Measurements from ENCODE around the gene SPATS2L. TPM values are rescaled to one million over a fixed set of nuclear protein-coding genes. Genes with fewer than 3 reads are reported as not detected.

Gene SPATS2L
- total and polyA plus RNA-seq, 2 of the 13 experiments (the other 11 are each of a cell fraction or from before 2014, with no cell fraction given), result 154 to 212 TPM

DNA sequence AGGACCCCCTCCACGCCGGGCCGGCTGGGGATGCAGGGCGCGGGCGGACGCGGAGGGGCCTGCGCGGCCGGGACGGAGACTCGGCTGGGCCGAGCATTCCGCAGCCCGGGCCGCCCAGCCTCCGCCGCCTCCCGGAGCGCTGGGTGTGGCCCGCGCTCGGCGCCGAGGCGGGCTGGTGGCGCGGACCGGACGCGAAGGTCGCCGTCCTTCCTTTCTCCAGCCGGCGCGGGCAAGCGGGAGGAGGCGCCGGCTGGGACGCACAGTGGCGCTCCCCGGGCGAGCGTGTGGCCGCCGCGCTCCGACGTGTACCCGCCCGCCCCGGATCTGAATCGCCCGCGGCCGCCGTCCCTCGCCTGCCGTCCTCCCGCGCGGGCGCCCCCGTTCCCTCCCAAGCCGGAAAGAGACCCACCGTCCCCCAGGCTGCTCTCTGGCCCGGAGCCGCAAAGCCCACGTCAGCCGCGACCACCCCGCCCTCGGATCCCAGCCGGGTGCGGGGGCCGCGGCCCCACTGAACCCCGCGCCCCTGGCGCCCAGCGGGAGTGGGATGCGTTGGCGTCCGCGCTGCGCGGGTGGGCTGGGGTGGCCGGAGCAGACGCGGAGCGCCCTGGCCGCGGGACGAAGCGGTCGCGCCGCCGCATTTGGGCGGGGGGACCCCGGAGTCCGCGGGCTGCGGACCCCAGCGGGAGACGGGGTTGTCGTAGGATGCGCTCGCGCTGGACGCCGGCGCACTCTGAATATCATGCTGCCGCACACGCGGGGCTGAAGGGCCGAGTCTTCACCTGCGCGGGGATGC lies 634 bp downstream of the SPATS2L start (continued):
- TF ChIP-seq KLF12 (CRISPR knock-in tag; IDR thresholded peaks at IDR 0.05; ENCODE audit: borderline replicate concordance), result no peak
- TF ChIP-seq ZBTB42 (CRISPR knock-in tag; IDR thresholded peaks at IDR 0.05), result 0 out of 2 replicates have a peak, but pooled peaks have one; percentile 30
- no peak for TF ChIP-seq ZNF496 (CRISPR knock-in tag; IDR thresholded peaks at IDR 0.05; ENCODE audit: insufficient replicate concordance)
- no peak for TF ChIP-seq ZNF598 (CRISPR knock-in tag; IDR thresholded peaks at IDR 0.05; ENCODE audit: borderline replicate concordance)
- TF ChIP-seq ZFY (CRISPR knock-in tag; IDR thresholded peaks at IDR 0.05), result peak; percentile 31
- 0 out of 2 replicates have a peak, but pooled peaks have one; percentile 17 for TF ChIP-seq CCDC6 (CRISPR knock-in tag; IDR thresholded peaks at IDR 0.05)
- no peak for TF ChIP-seq ZNF337 (CRISPR knock-in tag; IDR thresholded peaks at IDR 0.05; ENCODE audit: borderline replicate concordance, low read depth)
- no peak for TF ChIP-seq SNRNP70 (IDR thresholded peaks at IDR 0.05; ENCODE audit: low read depth, low read length)
- TF ChIP-seq ZNF550 (CRISPR knock-in tag; IDR thresholded peaks at IDR 0.05; ENCODE audit: borderline replicate concordance), result 0 out of 2 replicates have a peak, but pooled peaks have one; percentile 38
- no peak for TF ChIP-seq SMAD1 (CRISPR knock-in tag; IDR thresholded peaks at IDR 0.05; ENCODE audit: borderline replicate concordance, low read depth)
- TF ChIP-seq IKZF1 (IDR thresholded peaks at IDR 0.05), result no peak
- TF ChIP-seq SAP130 (CRISPR knock-in tag; IDR thresholded peaks at IDR 0.05; ENCODE audit: low read depth), result peak; percentile 47
- TF ChIP-seq, protein P1, sequence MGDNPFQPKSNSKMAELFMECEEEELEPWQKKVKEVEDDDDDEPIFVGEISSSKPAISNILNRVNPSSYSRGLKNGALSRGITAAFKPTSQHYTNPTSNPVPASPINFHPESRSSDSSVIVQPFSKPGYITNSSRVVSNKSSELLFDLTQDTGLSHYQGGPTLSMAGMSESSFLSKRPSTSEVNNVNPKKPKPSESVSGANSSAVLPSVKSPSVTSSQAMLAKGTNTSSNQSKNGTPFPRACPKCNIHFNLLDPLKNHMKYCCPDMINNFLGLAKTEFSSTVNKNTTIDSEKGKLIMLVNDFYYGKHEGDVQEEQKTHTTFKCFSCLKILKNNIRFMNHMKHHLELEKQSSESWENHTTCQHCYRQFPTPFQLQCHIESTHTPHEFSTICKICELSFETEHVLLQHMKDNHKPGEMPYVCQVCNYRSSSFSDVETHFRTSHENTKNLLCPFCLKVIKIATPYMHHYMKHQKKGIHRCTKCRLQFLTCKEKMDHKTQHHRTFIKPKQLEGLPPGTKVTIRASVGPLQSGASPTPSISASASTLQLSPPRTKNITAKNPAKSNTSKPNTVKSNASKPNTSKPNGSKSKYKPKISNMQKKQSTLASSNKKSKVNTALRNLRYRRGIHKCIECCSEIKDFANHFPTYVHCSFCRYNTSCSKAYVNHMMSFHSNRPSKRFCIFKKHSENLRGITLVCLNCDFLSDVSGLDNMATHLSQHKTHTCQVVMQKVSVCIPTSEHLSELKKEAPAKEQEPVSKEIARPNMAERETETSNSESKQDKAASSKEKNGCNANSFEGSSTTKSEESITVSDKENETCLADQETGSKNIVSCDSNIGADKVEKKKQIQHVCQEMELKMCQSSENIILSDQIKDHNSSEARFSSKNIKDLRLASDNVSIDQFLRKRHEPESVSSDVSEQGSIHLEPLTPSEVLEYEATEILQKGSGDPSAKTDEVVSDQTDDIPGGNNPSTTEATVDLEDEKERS (CRISPR knock-in tag; IDR thresholded peaks at IDR 0.05), result no peak
- no peak; the same call in 1 of the 2 replicates for TF ChIP-seq ZNF564 (CRISPR knock-in tag; IDR thresholded peaks at IDR 0.05)
- TF ChIP-seq, protein P2, sequence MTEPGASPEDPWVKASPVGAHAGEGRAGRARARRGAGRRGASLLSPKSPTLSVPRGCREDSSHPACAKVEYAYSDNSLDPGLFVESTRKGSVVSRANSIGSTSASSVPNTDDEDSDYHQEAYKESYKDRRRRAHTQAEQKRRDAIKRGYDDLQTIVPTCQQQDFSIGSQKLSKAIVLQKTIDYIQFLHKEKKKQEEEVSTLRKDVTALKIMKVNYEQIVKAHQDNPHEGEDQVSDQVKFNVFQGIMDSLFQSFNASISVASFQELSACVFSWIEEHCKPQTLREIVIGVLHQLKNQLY (CRISPR knock-in tag; IDR thresholded peaks at IDR 0.05), result peak; percentile 29; the same call in 1 of the 2 replicates
- TF ChIP-seq FOXM1 (CRISPR knock-in tag; IDR thresholded peaks at IDR 0.05), result no peak
- TF ChIP-seq KLF6 (CRISPR knock-in tag; IDR thresholded peaks at IDR 0.05), result peak; percentile 50; the same call in 1 of the 2 replicates
- TF ChIP-seq GLI4 (CRISPR knock-in tag; IDR thresholded peaks at IDR 0.05; ENCODE audit: borderline replicate concordance), result 0 out of 2 replicates have a peak, but pooled peaks have one; percentile 46
- TF ChIP-seq ZKSCAN1 (IDR thresholded peaks at IDR 0.05; ENCODE audit: low read length), result no peak
- TF ChIP-seq, protein P3, sequence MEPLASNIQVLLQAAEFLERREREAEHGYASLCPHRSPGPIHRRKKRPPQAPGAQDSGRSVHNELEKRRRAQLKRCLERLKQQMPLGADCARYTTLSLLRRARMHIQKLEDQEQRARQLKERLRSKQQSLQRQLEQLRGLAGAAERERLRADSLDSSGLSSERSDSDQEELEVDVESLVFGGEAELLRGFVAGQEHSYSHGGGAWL (CRISPR knock-in tag; IDR thresholded peaks at IDR 0.05), result peak; percentile 19; the same call in 1 of the 2 replicates
- no peak for TF ChIP-seq BHLHE40 (IDR thresholded peaks at IDR 0.05; ENCODE audit: low read length)
- TF ChIP-seq ZBTB7B (CRISPR knock-in tag; IDR thresholded peaks at IDR 0.05), result peak; percentile 50; the same call in 1 of the 2 replicates
- TF ChIP-seq, protein P4, sequence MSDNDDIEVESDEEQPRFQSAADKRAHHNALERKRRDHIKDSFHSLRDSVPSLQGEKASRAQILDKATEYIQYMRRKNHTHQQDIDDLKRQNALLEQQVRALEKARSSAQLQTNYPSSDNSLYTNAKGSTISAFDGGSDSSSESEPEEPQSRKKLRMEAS (IDR thresholded peaks at IDR 0.05), result peak; percentile 37; the same call in 1 of the 2 replicates
- TF ChIP-seq NR3C1 (CRISPR knock-in tag; IDR thresholded peaks at IDR 0.05), result no peak
- 0 out of 2 replicates have a peak, but pooled peaks have one; percentile 51 for TF ChIP-seq ZMAT3 (CRISPR knock-in tag; conservative IDR thresholded peaks at IDR 0.05)
